HS-27A (cell line): ENCODE data around the gene PITRM1.
A peak's percentile ranks its signal among the peaks of the same experiment; 100 is the strongest.
"Not testable (repeated sequence)": the region's sequence is repeated elsewhere in the genome, so short reads cannot be mapped to it uniquely, and the experiment has no call there.

Experiments used
- DNase-seq: peaks from one replicate; pipeline ENCODE4 v3.0.0-alpha.2; 2012; ENCODE audit warnings: low read depth, missing footprints

Gene PITRM1

GRCh38 chr10:3172446-3173170 lies at the start of gene PITRM1:
TSS of gene PITRM1 (minus strand) at chr10:3172782. CDS start at chr10:3172772, 10 bp downstream.
- peak; percentile 72 for DNase-seq

- DNase-seq = no peak
Measured at GRCh38 chr10:3222068-3222467, 49.5 kb upstream of the PITRM1 start.

GRCh38 chr10:3221601-3222000 lies 49.0 kb upstream of the PITRM1 start:
- DNase-seq = not testable (repeated sequence)

GRCh38 chr10:3220853-3221252 lies 48.3 kb upstream of the PITRM1 start:
- no peak for DNase-seq

GRCh38 chr10:3219021-3219628 lies 46.5 kb upstream of the PITRM1 start:
- not testable (repeated sequence) for DNase-seq

GRCh38 chr10:3217853-3218252 lies 45.3 kb upstream of the PITRM1 start:
- no peak for DNase-seq

GRCh38 chr10:3217301-3217700 lies 44.7 kb upstream of the PITRM1 start:
- no peak for DNase-seq

- no peak for DNase-seq
Measured at GRCh38 chr10:3215153-3215775, 42.7 kb upstream of the PITRM1 start.

GRCh38 chr10:3213758-3214515 lies 41.4 kb upstream of the PITRM1 start:
- no peak for DNase-seq

- no peak for DNase-seq
Measured at GRCh38 chr10:3213208-3213607, 40.6 kb upstream of the PITRM1 start.

GRCh38 chr10:3210251-3210877 lies 37.8 kb upstream of the PITRM1 start:
- no peak for DNase-seq

GRCh38 chr10:3208481-3209406 lies 36.2 kb upstream of the PITRM1 start:
- DNase-seq = no peak

- DNase-seq = no peak
Measured at GRCh38 chr10:3207351-3207750, 34.8 kb upstream of the PITRM1 start.

GRCh38 chr10:3206511-3207157 lies 34.1 kb upstream of the PITRM1 start:
- DNase-seq = no peak

- DNase-seq = no peak
Measured at GRCh38 chr10:3203972-3204371, 31.4 kb upstream of the PITRM1 start.

GRCh38 chr10:3203016-3203811 lies 30.6 kb upstream of the PITRM1 start:
- DNase-seq = no peak

- DNase-seq = no peak
Measured at GRCh38 chr10:3201796-3202195, 29.2 kb upstream of the PITRM1 start.

- DNase-seq = no peak
Measured at GRCh38 chr10:3199488-3199887, 26.9 kb upstream of the PITRM1 start.

- DNase-seq = no peak
Measured at GRCh38 chr10:3198900-3199299, 26.3 kb upstream of the PITRM1 start.
